ENCODE measurements around the gene CPEB3. TPM values are rescaled to one million over a fixed set of nuclear protein-coding genes. Genes with fewer than 3 reads are reported as not detected.

CPEB3 gene
- total and polyA plus RNA-seq, 9 of the 15 experiments (the other 6 are each of a cell fraction or from before 2014, with no cell fraction given) = 0.15 to 1.2 (median 0.51) TPM

DNA sequence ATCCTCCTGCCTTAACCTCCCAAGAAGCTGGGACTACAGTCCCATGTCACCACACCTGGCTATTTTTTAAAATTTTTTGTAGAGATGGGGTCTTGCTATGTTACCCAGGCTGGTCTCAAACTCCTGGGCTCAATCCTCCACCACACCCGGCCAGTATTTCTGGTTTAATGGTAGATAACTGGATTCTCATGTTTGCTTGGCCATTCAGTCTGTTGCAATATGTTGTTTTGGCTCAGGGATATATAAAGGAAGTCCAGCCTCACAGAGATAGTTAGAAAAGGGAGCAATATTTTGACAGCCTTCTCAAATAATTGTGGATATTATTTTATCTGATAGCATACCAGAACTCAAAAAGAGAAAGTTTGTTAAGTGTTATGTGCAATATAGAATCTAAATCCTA, 284.9 kb downstream of the CPEB3 start:
- no TSS peak for BruUV-seq (replicated peaks)
- no peak for TF ChIP-seq ZNF76 (CRISPR knock-in tag; IDR thresholded peaks at IDR 0.05; ENCODE audit: borderline replicate concordance)
- TF ChIP-seq, protein P1, sequence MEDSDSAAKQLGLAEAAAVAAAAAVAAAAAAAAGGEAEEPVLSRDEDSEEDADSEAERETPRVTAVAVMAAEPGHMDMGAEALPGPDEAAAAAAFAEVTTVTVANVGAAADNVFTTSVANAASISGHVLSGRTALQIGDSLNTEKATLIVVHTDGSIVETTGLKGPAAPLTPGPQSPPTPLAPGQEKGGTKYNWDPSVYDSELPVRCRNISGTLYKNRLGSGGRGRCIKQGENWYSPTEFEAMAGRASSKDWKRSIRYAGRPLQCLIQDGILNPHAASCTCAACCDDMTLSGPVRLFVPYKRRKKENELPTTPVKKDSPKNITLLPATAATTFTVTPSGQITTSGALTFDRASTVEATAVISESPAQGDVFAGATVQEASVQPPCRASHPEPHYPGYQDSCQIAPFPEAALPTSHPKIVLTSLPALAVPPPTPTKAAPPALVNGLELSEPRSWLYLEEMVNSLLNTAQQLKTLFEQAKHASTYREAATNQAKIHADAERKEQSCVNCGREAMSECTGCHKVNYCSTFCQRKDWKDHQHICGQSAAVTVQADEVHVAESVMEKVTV (CRISPR knock-in tag; IDR thresholded peaks at IDR 0.05) = no peak
- TF ChIP-seq KLF10 (CRISPR knock-in tag; IDR thresholded peaks at IDR 0.05) = no peak
- no peak for TF ChIP-seq TEAD1 (CRISPR knock-in tag; IDR thresholded peaks at IDR 0.05)
- no peak for TF ChIP-seq ZNF518B (CRISPR knock-in tag; IDR thresholded peaks at IDR 0.05)
- FAIRE-seq = no peak
- no peak overlapping the region for H3K4me2 ChIP-seq (ENCODE audit: insufficient read depth, low read length)
- H3K36me3 ChIP-seq (ENCODE audit: control insufficient read depth, insufficient read depth, low read length) = peaks cover 41% of the 10 kb centered on the region; the same call in 2 of the 3 replicates
- intact Hi-C loops (cut with micrococcal nuclease) = no loop called here
- H3K79me2 ChIP-seq (ENCODE audit: control insufficient read depth, insufficient read depth, low read length) = no peaks in the 10 kb centered on the region
- no peak for ATAC-seq
- H4K20me1 ChIP-seq (replicated peaks; ENCODE audit: control insufficient read depth, insufficient read depth, low read length) = no peaks in the 10 kb centered on the region
- H3K9me1 ChIP-seq (ENCODE audit: control insufficient read depth, insufficient read depth, low read length) = no peaks in the 10 kb centered on the region
- in situ Hi-C loops (cut with MboI) = no loop called here
- H3K27ac ChIP-seq (ENCODE audit: extremely low read depth, low read depth, low read length) = no peak overlapping the region
- H3K9ac ChIP-seq (ENCODE audit: insufficient read depth in 1 of 2, low read depth in 2 of 2, low read length in 2 of 2) = no peak overlapping the region
- no peaks in the 10 kb centered on the region; a peak in 1 of 5 replicates for H3K4me1 ChIP-seq (replicated peaks in 1 of 2; ENCODE audit: control insufficient read depth in 2 of 2, insufficient read depth in 2 of 2, low read length in 2 of 2)
- CTCF ChIA-PET (ENCODE audit: low intra/inter-chr PET ratio) = no interaction called here
- H3K27me3 ChIP-seq (ENCODE audit: control insufficient read depth in 2 of 2, insufficient read depth in 2 of 2, low read length in 2 of 2) = no peaks in the 10 kb centered on the region
- H3K9me3 ChIP-seq (replicated peaks; ENCODE audit: control insufficient read depth, insufficient read depth, low read depth, low read length) = no peaks in the 10 kb centered on the region; the same call in 1 of the 2 replicates
- H2AFZ ChIP-seq (ENCODE audit: low read depth, low read length) = no peak overlapping the region
- WGBS (ENCODE audit: insufficient coverage, low coverage, missing lambda C conversion rate) = 81% methylated on average over 1 of the region's 1 CpG
- no peak for DNase-seq (ENCODE audit: extremely low read depth in 1 of 4, low spot score in 3 of 4)
- no peak overlapping the region for H3K4me3 ChIP-seq
- POLR2A ChIA-PET = no interaction called here

Measured in K562 (cell line).